ENCODE measurements around the gene KCNMA1. TPM values are rescaled to one million over a fixed set of nuclear protein-coding genes. Genes with fewer than 3 reads are reported as not detected.

Gene KCNMA1
- polyA plus RNA-seq, 1 donor from 2014 or later = 60.8 TPM

- H2AFZ ChIP-seq (ENCODE audit: low read depth, low read length) = no peak overlapping the region
- TF ChIP-seq EZH2 (IDR thresholded peaks at IDR 0.05; ENCODE audit: borderline replicate concordance, insufficient read depth, low read length, poor library complexity, severe bottlenecking) = no peak
- TF ChIP-seq, protein P1, sequence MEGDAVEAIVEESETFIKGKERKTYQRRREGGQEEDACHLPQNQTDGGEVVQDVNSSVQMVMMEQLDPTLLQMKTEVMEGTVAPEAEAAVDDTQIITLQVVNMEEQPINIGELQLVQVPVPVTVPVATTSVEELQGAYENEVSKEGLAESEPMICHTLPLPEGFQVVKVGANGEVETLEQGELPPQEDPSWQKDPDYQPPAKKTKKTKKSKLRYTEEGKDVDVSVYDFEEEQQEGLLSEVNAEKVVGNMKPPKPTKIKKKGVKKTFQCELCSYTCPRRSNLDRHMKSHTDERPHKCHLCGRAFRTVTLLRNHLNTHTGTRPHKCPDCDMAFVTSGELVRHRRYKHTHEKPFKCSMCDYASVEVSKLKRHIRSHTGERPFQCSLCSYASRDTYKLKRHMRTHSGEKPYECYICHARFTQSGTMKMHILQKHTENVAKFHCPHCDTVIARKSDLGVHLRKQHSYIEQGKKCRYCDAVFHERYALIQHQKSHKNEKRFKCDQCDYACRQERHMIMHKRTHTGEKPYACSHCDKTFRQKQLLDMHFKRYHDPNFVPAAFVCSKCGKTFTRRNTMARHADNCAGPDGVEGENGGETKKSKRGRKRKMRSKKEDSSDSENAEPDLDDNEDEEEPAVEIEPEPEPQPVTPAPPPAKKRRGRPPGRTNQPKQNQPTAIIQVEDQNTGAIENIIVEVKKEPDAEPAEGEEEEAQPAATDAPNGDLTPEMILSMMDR (IDR thresholded peaks at IDR 0.05; ENCODE audit: poor library complexity, severe bottlenecking) = no peak
- TF ChIP-seq, protein P2, sequence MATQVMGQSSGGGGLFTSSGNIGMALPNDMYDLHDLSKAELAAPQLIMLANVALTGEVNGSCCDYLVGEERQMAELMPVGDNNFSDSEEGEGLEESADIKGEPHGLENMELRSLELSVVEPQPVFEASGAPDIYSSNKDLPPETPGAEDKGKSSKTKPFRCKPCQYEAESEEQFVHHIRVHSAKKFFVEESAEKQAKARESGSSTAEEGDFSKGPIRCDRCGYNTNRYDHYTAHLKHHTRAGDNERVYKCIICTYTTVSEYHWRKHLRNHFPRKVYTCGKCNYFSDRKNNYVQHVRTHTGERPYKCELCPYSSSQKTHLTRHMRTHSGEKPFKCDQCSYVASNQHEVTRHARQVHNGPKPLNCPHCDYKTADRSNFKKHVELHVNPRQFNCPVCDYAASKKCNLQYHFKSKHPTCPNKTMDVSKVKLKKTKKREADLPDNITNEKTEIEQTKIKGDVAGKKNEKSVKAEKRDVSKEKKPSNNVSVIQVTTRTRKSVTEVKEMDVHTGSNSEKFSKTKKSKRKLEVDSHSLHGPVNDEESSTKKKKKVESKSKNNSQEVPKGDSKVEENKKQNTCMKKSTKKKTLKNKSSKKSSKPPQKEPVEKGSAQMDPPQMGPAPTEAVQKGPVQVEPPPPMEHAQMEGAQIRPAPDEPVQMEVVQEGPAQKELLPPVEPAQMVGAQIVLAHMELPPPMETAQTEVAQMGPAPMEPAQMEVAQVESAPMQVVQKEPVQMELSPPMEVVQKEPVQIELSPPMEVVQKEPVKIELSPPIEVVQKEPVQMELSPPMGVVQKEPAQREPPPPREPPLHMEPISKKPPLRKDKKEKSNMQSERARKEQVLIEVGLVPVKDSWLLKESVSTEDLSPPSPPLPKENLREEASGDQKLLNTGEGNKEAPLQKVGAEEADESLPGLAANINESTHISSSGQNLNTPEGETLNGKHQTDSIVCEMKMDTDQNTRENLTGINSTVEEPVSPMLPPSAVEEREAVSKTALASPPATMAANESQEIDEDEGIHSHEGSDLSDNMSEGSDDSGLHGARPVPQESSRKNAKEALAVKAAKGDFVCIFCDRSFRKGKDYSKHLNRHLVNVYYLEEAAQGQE (IDR thresholded peaks at IDR 0.05; ENCODE audit: borderline replicate concordance) = no peak
- no peak for TF ChIP-seq MXI1 (conservative IDR thresholded peaks at IDR 0.05; ENCODE audit: poor library complexity, severe bottlenecking)
- TF ChIP-seq RAD21 (conservative IDR thresholded peaks at IDR 0.05) = no peak
- TF ChIP-seq POLR2AphosphoS5 (IDR thresholded peaks at IDR 0.05) = no peak
- TF ChIP-seq SMC3 (conservative IDR thresholded peaks at IDR 0.05; ENCODE audit: poor library complexity) = no peak
- TF ChIP-seq EP300 (conservative IDR thresholded peaks at IDR 0.05; ENCODE audit: poor library complexity, severe bottlenecking) = no peak
- TF ChIP-seq TAF1 (IDR thresholded peaks at IDR 0.05; ENCODE audit: low read depth) = no peak
- no peaks in the 10 kb centered on the region for H4K20me1 ChIP-seq (ENCODE audit: insufficient read depth)
- H3K79me2 ChIP-seq (replicated peaks; ENCODE audit: insufficient read depth, low read length) = no peaks in the 10 kb centered on the region
- no peaks in the 10 kb centered on the region for H3K9me3 ChIP-seq (ENCODE audit: low read length)
- H3F3A ChIP-seq (ENCODE audit: insufficient read depth, low read length, poor library complexity, severe bottlenecking) = peaks cover 4% of the 10 kb centered on the region
- no peaks in the 10 kb centered on the region for H3K9me2 ChIP-seq (ENCODE audit: insufficient read depth, low read length)
- H3K4me3 ChIP-seq (ENCODE audit: low read length) = no peak overlapping the region
- H3K36me3 ChIP-seq (ENCODE audit: insufficient read depth, low read length) = peaks cover 12% of the 10 kb centered on the region
- no peaks in the 10 kb centered on the region for H3K27me3 ChIP-seq (ENCODE audit: insufficient read depth, low read depth, low read length)
- H3K4me2 ChIP-seq (ENCODE audit: low read length) = no peak overlapping the region
- peak overlapping the region; percentile 25 for H3K9ac ChIP-seq (ENCODE audit: low read length)
- peak overlapping the region; percentile 77 for H3K27ac ChIP-seq (ENCODE audit: low read length)
Measured at GRCh38 chr10:76945166-76945565, 692.4 kb downstream of the KCNMA1 start.

GRCh38 chr10:76944640-76945039 is 693.0 kb downstream of the KCNMA1 start:
- no peaks in the 10 kb centered on the region for H3K79me2 ChIP-seq (replicated peaks; ENCODE audit: insufficient read depth, low read length)
- TF ChIP-seq, protein P2 (IDR thresholded peaks at IDR 0.05; ENCODE audit: borderline replicate concordance) = no peak
- TF ChIP-seq EP300 (conservative IDR thresholded peaks at IDR 0.05; ENCODE audit: poor library complexity, severe bottlenecking) (peak; percentile 99), POLR2AphosphoS5 (IDR thresholded peaks at IDR 0.05) (peak; percentile 90), SMC3 (conservative IDR thresholded peaks at IDR 0.05; ENCODE audit: poor library complexity) (no peak)
- TF ChIP-seq, protein P1 (IDR thresholded peaks at IDR 0.05; ENCODE audit: poor library complexity, severe bottlenecking) = peak; percentile 45

More at GRCh38 chr10:76944640-76945039, 693.0 kb downstream of the KCNMA1 start:
- Histone ChIP-seq H3K4me3 (ENCODE audit: low read length) (peak overlapping the region; percentile 41), H3K9ac (ENCODE audit: low read length) (peak overlapping the region; percentile 50), H3K9me2 (ENCODE audit: insufficient read depth, low read length) (no peaks in the 10 kb centered on the region), H3K27ac (ENCODE audit: low read length) (peak overlapping the region; percentile 77), H3K27me3 (ENCODE audit: insufficient read depth, low read depth, low read length) (no peaks in the 10 kb centered on the region), H4K20me1 (ENCODE audit: insufficient read depth) (no peaks in the 10 kb centered on the region), H3K4me2 (ENCODE audit: low read length) (no peak overlapping the region), H3K36me3 (ENCODE audit: insufficient read depth, low read length) (peaks cover 12% of the 10 kb centered on the region), H3F3A (ENCODE audit: insufficient read depth, low read length, poor library complexity, severe bottlenecking) (peaks cover 4% of the 10 kb centered on the region), H3K9me3 (ENCODE audit: low read length) (no peaks in the 10 kb centered on the region), H2AFZ (ENCODE audit: low read depth, low read length) (no peak overlapping the region)

Measured in neural cell (in vitro differentiated cells).